ENCODE measurements around the gene SGPP1. TPM values are rescaled to one million over a fixed set of nuclear protein-coding genes. Genes with fewer than 3 reads are reported as not detected.
A peak's percentile ranks its signal among the peaks of the same experiment; 100 is the strongest.

The SGPP1 gene
- total and polyA plus RNA-seq, 11 donors, result 4.0 to 9.2 (median 5.1) TPM

- TF ChIP-seq CTCF (IDR thresholded peaks at IDR 0.05) (no peak), POLR2A (IDR thresholded peaks at IDR 0.05) (no peak)
- ATAC-seq, result peak in 1 of 4 donors; percentile 53
- no peak overlapping the region for H3K27ac ChIP-seq
- peaks cover 0 to 27% (median 19%) of the 10 kb centered on the region in 12 donors for H3K9me3 ChIP-seq
- no peaks in the 10 kb centered on the region for H3K27me3 ChIP-seq
- H3K4me1 ChIP-seq, result peaks cover 0 to 26% (median 0%) of the 10 kb centered on the region in 12 donors
- DNase-seq, result no peak
- H3K4me3 ChIP-seq, result no peak overlapping the region
- peaks cover 0 to 9% (median 0%) of the 10 kb centered on the region in 9 donors for H3K36me3 ChIP-seq
- intact Hi-C loops (cut with DNase I), result no loop called here
Measured at GRCh38 chr14:63713764-63714163, 14.1 kb downstream of the SGPP1 start.

GRCh38 chr14:63713058-63713457, 14.8 kb downstream of the SGPP1 start:
- H3K27me3 ChIP-seq, result no peaks in the 10 kb centered on the region
- TF ChIP-seq POLR2A (IDR thresholded peaks at IDR 0.05), result no peak
- TF ChIP-seq CTCF (IDR thresholded peaks at IDR 0.05), result no peak

GRCh38 chr14:63712123-63712522, 15.7 kb downstream of the SGPP1 start:
- Histone ChIP-seq H3K4me1 (peaks cover 0 to 26% (median 0%) of the 10 kb centered on the region in 12 donors), H3K27ac (no peak overlapping the region), H3K27me3 (no peaks in the 10 kb centered on the region), H3K36me3 (no peaks in the 10 kb centered on the region), H3K4me3 (no peak overlapping the region), H3K9me3 (peaks cover 0 to 13% (median 4%) of the 10 kb centered on the region in 12 donors)
- ATAC-seq (no peak), DNase-seq (no peak)
- no peak for TF ChIP-seq CTCF (IDR thresholded peaks at IDR 0.05)
- no peak for TF ChIP-seq POLR2A (IDR thresholded peaks at IDR 0.05)
- intact Hi-C loops (cut with DNase I), result no loop called here

More at GRCh38 chr14:63713058-63713457, 14.8 kb downstream of the SGPP1 start:
- no peak overlapping the region for H3K27ac ChIP-seq
- no peak for DNase-seq
- no peak overlapping the region for H3K4me3 ChIP-seq
- H3K36me3 ChIP-seq, result peaks cover 0 to 9% (median 0%) of the 10 kb centered on the region in 9 donors
- intact Hi-C loops (cut with DNase I), result no loop called here
- peaks cover 0 to 26% (median 0%) of the 10 kb centered on the region in 12 donors for H3K4me1 ChIP-seq
- H3K9me3 ChIP-seq, result peaks cover 0 to 22% (median 13%) of the 10 kb centered on the region in 12 donors
- 72 to 83% (median 78%) methylated on average over 2 of the region's 2 CpGs for WGBS, 4 donors
- ATAC-seq, result no peak

GRCh38 chr14:63710497-63710896, 17.4 kb downstream of the SGPP1 start:
- Histone ChIP-seq H3K27ac (no peak overlapping the region), H3K4me1 (peaks cover 0 to 32% (median 0%) of the 10 kb centered on the region in 12 donors), H3K27me3 (no peaks in the 10 kb centered on the region), H3K9me3 (no peaks in the 10 kb centered on the region), H3K36me3 (no peaks in the 10 kb centered on the region), H3K4me3 (no peak overlapping the region)
- intact Hi-C loops (cut with DNase I), result no loop called here
- DNase-seq (no peak), ATAC-seq (no peak)
- WGBS, 4 donors, result 92 to 97% (median 95%) methylated on average over 4 of the region's 4 CpGs
- TF ChIP-seq CTCF (IDR thresholded peaks at IDR 0.05) (no peak), POLR2A (IDR thresholded peaks at IDR 0.05) (no peak)
